ENCODE results near the gene FAM171A2. TPM values are rescaled to one million over a fixed set of nuclear protein-coding genes. Genes with fewer than 3 reads are reported as not detected.

FAM171A2 gene

GRCh38 chr17:44304651-44305050 is 59.0 kb downstream of the FAM171A2 start:
- Histone ChIP-seq H3K18ac (ENCODE audit: low read depth in 1 of 2, low read length in 2 of 2) (no peak overlapping the region), H2BK12ac (ENCODE audit: low read length in 2 of 2) (no peak overlapping the region), H3K4me3 (ENCODE audit: insufficient read depth in 1 of 2, low read depth in 1 of 2, low read length in 2 of 2) (no peak overlapping the region), H3K9me3 (ENCODE audit: control insufficient read depth, low read length) (no peaks in the 10 kb centered on the region), H3K14ac (ENCODE audit: low read length in 2 of 2) (no peak overlapping the region), H2AFZ (ENCODE audit: low read depth, low read length) (no peak overlapping the region), H2BK120ac (ENCODE audit: low read depth, low read length) (no peak overlapping the region), H2BK5ac (ENCODE audit: low read depth, low read length, poor library complexity, severe bottlenecking) (no peak overlapping the region), H3K36me3 (ENCODE audit: control insufficient read depth in 1 of 2, insufficient read depth in 2 of 2, low read depth in 1 of 2, low read length in 2 of 2) (no peaks in the 10 kb centered on the region), H3K4ac (ENCODE audit: low read depth in 1 of 2, low read length in 2 of 2) (no peak overlapping the region), H2BK15ac (ENCODE audit: low read depth, poor library complexity, severe bottlenecking) (no peak overlapping the region), H4K8ac (ENCODE audit: low read length) (no peak overlapping the region), H3K27ac (ENCODE audit: low read length, poor library complexity, severe bottlenecking) (no peak overlapping the region), H3K4me2 (ENCODE audit: low read length, poor library complexity, severe bottlenecking) (no peak overlapping the region), H3K23ac (ENCODE audit: low read length in 2 of 2) (no peak overlapping the region), H3K27me3 (ENCODE audit: control insufficient read depth in 1 of 2, insufficient read depth in 1 of 2, low read length in 2 of 2) (peaks cover 47 to 54% of the 10 kb centered on the region in 2 experiments), H3K4me1 (ENCODE audit: control insufficient read depth, insufficient read depth, low read depth, low read length) (peaks cover 20% of the 10 kb centered on the region), H4K91ac (ENCODE audit: low read length) (no peak overlapping the region), H2AK5ac (ENCODE audit: low read length, severe bottlenecking) (no peak overlapping the region), H3K79me1 (replicated peaks; ENCODE audit: low read length, poor library complexity, severe bottlenecking) (no peaks in the 10 kb centered on the region), H3K9ac (ENCODE audit: low read length) (no peak overlapping the region)
- DNase-seq = no peak

Small RNA genes lying within 50 kb of the gene (small RNA-seq; reads per million reads assigned to genes)
- gene RF00012 (ENCODE audit: low read depth) (not detected), gene RN7SL258P (ENCODE audit: low read depth) (not detected), gene RNU6-453P (ENCODE audit: low read depth) (not detected)
